SH-SY5Y (cell line): ENCODE results near the gene RAD52.

Experiments used
- GATA2 ChIP-seq: IDR thresholded peaks from 2 replicates; pipeline ENCODE4 v1.6.1; 2011; ENCODE audit warnings: mild to moderate bottlenecking, low read depth, low read length
- GATA3 ChIP-seq: IDR thresholded peaks from 2 replicates; pipeline ENCODE4 v1.6.1; 2011; ENCODE audit warnings: low read depth, mild to moderate bottlenecking, low read length, moderate library complexity

DNA sequence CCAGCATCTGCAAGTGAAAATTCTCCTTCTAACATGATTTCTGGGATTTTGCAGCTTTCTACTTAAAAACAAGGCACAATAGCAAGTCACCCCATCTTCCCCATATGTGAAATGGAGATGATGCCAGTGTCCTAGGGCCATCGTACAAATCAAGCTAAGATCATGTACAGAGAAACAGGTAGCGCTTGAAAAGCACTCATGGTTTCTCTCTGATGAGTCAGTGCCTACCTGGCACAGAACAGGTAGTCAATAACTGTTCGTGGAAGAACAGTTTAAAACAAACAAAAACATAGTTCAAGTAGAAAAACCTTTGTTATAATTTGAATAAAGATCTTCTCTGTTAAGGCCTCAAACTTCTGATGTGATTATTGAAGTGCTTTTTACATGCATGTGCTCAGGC lies 46.9 kb downstream of the RAD52 start:
- TF ChIP-seq GATA2 (no peak), GATA3 (no peak)
